ENCODE measurements around the gene PLSCR3.

PLSCR3 gene

GRCh38 chr17:7394452-7395191 is at the start of gene PLSCR3:
PLSCR3 (minus strand) TSS chr17:7394525; CDS start chr17:7394110, 415 bp downstream.
- peak; percentile 78 for DNase-seq

GRCh38 chr17:7443499-7444485 is 49.5 kb upstream of the PLSCR3 start:
- no peak for DNase-seq

- no peak for DNase-seq
These were observed 47.8 kb upstream of the PLSCR3 start for GRCh38 chr17:7442142-7442541.

- no peak for DNase-seq
These were observed 46.9 kb upstream of the PLSCR3 start for GRCh38 chr17:7441266-7441665.

- no peak for DNase-seq
These were observed 46.5 kb upstream of the PLSCR3 start for GRCh38 chr17:7440834-7441195.

- peak; percentile 11 for DNase-seq
These were observed 45.9 kb upstream of the PLSCR3 start for GRCh38 chr17:7440113-7440833.

- DNase-seq: no peak
These were observed 45.3 kb upstream of the PLSCR3 start, which contains the start of gene FGF11 for GRCh38 chr17:7439462-7440112. FGF11 (plus strand) TSS chr17:7439512; CDS start chr17:7439621, 109 bp downstream.

- no peak for DNase-seq
These were observed 44.5 kb upstream of the PLSCR3 start for GRCh38 chr17:7438656-7439460.

GRCh38 chr17:7437950-7438614 is 43.8 kb upstream of the PLSCR3 start:
- no peak for DNase-seq

- no peak for DNase-seq
These were observed 43.1 kb upstream of the PLSCR3 start for GRCh38 chr17:7437369-7437863.

- peak; percentile 36 for DNase-seq
These were observed 42.4 kb upstream of the PLSCR3 start for GRCh38 chr17:7436556-7437368.

GRCh38 chr17:7435676-7436555 is 41.6 kb upstream of the PLSCR3 start:
- peak; percentile 76 for DNase-seq

- DNase-seq: no peak
These were observed 38.0 kb upstream of the PLSCR3 start for GRCh38 chr17:7432296-7432695.

- DNase-seq: no peak
These were observed 36.9 kb upstream of the PLSCR3 start for GRCh38 chr17:7431231-7431630.

GRCh38 chr17:7429722-7430121 is 35.4 kb upstream of the PLSCR3 start:
- no peak for DNase-seq

- no peak for DNase-seq
These were observed 34.2 kb upstream of the PLSCR3 start, which contains the start of gene SPEM3 for GRCh38 chr17:7428557-7428956. SPEM3 (plus strand) TSS chr17:7428857; CDS start chr17:7428903, 46 bp downstream.

GRCh38 chr17:7427549-7427948 is 33.2 kb upstream of the PLSCR3 start:
- DNase-seq: no peak

- no peak for DNase-seq
These were observed 32.7 kb upstream of the PLSCR3 start for GRCh38 chr17:7426896-7427489.

Data from NCI-H510A treated with DMSO at 0.1 percent for 48 hours (cell line).